ENCODE results near the gene GJD3. TPM values are rescaled to one million over a fixed set of nuclear protein-coding genes. Genes with fewer than 3 reads are reported as not detected.
A peak's percentile ranks its signal among the peaks of the same experiment; 100 is the strongest.

Gene GJD3
- total RNA-seq, 1 experiment from 2014 or later, result not detected

DNA sequence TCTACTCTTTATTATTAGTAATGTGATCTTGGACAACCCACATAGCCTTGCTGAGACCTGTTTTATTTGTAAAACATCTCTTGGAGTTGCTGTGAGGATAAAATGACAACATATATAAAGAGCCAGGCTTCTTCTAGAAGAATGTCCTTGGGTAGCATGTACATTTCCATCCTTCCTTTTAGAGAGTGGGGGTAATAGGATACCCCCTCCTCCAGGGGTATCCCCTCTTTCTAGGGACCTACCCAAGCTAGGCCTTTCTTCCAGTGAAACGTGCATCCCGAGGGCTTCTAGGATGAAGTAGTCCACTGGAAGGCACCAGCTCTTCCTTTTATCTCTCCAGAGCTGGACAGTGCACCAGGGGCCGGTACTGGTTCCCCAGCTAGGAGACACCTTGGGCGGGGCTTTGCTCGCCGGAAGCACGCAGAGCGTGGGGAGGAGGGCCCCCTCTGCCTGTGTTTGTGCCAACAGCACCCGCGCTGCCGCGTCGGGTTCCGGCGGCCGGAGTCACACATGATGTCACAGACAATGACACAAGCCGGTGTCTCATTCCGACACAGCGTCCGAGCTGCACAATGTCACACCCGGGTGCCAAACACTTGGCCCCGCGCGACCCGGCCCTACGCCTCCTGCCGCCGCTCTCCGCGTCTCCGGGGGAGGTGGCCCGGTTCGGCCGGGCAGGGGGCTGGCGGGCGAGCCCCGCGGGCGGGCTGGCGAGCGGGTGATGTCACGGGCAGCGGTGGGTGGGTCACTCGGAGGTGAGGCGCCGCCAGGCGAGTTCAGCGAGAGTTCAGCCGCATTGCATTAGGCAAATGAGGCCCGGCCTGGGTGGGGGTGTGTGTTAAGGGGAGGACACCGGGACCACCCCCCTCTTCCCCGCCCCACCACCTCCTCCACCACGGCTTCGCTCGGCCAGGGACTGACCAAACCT lies 23.4 kb downstream of the GJD3 start:
- no peak for DNase-seq (ENCODE audit: low spot score)

DNA sequence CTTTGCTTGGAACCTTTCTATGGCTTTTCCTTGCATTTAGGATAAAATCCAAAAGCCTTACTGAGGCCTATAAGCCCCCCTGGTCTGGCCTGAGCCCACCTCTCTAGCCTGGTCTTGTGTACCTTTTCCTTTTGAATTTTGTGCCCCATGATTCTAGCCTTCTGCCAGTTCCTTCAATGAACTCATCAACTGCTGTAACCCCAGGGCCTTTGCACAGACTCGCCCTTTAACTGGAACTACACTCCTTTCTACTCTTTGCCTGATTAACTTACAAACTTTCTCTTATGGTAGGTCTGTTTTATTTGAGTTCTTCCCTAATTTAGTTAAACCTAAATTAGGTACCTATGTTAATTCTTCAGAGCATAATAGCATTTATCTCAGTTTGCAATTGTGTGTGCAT lies 24.2 kb downstream of the GJD3 start:
- no peak for DNase-seq (ENCODE audit: low spot score)

DNA sequence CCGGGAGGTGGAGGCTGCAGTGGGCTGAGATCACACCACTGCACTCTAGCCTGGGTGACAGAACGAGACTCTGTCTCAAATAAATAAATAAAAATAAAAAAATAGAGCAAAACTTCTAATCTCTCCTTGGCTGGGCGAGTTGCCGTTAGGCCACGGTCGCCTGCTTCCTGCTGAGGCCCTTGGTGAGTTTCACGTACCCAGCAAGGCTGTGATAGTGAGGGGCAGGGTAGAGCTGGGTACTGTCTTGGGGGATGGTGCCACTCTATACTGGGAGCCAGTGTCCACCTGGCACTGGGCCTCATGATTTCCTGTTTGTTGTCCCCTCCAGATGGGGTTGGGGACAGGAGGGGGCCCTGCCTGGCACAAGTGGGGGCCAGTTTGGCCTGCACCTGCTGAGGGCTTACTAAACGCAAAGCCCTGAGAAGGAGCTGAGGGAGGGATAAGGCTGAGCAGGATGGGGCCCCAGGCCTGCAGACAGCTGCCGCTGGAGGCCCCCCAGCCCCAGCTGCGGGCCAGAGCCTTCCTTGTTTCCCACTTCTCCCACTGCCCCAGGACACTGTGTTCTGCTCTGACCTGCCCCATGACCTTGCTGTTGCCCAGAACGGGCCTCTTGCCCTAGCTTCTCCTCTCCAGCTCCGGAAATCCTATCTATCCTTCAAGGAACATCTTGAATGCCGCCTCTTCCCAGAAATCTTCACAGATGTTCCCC lies 25.4 kb downstream of the GJD3 start:
- DNase-seq (ENCODE audit: low spot score), result no peak

DNA sequence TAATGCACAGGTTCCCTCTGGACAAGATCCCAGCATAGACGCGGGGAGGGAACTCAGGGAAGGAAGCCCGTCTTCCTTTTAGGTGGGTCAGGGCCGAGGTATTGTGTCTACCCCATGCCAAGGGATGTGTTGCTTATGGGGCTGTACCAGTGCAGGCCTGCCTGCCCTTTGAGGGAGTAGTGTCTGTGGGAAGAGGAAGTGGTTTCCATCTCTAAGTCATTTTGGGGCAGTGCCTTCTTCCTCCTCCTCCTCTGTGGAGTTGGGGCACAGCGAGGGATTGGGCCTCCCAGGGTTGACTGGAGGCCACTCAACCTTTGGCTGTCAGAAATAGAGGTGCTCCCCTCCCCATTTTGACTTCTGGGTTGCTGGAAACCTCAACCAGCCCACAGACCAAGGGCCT lies 26.5 kb downstream of the GJD3 start:
- DNase-seq (ENCODE audit: low spot score), result no peak

DNA sequence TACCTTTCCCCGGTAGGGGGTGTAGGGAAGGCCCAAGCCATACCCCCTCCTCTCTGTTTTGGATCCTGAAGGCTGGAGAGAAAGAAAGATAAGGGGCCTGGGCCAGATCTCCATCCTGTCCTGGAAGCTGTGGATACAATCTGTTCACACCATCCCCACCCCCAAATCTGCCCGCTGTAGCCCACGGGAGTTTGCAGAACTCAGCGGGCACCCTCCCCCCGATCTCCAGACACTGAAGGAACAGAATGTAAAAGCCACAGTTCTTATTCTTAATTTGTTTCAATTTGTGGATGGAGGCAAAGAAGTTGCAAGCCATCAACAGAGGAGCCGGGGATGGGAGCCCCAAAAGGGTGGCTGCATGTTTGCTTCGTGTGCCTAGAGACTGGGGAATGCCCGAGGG lies 27.2 kb downstream of the GJD3 start:
- no peak for DNase-seq (ENCODE audit: low spot score)

DNA sequence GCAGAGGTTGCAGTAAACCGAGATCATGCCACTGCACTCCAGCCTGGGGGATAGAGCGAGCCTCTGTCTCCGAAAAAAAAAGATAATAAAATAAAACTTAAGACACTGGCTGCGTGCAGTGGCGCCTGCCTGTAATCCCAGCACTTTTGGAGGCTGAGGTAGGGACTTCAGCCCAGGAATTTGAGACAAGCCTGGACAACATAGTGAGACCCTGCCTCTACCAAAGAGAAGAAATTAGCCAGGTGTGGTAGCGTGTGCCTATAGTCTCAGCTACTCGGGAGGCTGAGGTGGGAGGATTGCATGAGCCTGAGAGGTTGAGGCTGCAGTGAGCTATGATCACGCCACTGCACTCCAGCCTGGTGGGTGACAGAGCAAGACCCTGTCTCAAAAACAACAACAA lies 28.9 kb downstream of the GJD3 start:
- no peak for DNase-seq (ENCODE audit: low spot score)

DNA sequence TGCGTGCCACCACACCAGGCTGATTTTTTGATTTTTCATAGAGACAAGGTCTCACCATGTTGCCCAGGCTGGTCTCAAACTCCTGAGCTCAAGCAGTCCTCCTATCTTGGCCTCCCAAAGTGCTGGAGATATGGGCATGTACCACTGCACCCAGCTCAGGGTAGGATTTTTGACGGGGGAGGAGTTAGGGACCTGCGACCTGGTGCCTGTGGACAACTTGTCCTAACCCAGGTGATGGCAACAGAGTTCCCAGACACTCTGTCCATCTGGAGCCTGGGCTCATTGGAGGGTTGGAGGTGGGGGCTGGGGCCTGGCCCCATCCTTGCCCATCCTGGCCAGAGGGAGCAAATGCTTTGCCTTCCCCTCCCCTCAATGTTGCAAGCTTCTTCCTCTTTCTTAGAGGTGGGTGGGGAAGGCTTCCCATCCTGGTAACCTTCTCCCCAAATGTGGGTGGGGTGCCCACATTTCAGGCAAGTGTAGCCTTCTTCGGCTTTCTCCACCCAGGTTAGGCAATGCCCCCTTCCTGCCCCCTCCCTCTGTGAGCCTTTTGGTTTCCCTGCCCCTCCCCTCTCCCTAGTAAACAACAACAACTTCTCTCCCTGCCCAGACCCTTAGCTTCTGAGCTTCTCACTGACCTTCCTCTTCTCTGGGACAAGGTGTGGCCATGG lies 30.6 kb downstream of the GJD3 start:
- DNase-seq (ENCODE audit: low spot score), result no peak

DNA sequence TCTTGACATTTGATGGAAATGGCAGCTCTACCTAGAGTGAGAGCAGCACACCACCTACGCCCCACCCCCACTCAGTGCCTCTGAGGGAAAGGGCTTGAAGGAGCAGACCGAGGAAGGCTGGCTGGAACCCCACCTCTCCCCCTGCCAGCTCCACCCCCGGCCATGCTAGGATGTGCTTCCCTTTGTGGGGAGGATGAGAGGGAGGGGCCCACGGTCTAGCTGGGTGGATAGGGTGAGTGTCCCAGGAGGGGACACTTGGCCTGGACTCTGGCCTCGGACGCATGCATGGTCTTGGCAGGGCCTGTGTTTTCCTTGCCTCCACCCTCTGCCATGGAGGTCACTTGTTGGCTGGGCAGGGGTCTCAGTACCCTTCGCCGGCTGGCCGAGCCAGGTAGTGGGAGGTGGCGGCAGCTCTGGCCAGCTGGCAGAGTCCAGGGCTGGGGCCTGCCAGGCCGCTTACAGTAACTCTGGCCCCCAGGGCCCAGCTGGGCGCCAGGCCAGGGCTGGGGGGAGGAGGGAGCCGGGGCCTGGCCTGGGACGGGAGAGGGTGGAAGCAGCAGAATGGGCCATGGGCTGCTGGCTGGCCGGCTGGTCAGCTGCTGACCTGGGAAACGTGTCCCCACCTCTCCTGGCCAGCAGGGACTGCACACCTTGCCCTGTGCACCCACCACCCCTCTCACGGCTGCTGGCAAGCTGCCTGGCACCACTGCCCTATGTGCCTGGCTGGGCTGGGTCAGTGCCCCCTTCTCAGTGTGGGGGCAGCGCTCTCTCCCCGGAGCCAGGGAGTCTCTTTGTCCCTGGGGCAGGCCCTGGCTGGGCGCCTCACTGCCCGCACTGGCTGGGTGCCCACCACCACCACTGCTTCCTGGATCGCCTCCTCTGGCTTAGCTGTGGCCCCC lies 32.5 kb downstream of the GJD3 start:
- peak; percentile 85 for DNase-seq (ENCODE audit: low spot score)

DNA sequence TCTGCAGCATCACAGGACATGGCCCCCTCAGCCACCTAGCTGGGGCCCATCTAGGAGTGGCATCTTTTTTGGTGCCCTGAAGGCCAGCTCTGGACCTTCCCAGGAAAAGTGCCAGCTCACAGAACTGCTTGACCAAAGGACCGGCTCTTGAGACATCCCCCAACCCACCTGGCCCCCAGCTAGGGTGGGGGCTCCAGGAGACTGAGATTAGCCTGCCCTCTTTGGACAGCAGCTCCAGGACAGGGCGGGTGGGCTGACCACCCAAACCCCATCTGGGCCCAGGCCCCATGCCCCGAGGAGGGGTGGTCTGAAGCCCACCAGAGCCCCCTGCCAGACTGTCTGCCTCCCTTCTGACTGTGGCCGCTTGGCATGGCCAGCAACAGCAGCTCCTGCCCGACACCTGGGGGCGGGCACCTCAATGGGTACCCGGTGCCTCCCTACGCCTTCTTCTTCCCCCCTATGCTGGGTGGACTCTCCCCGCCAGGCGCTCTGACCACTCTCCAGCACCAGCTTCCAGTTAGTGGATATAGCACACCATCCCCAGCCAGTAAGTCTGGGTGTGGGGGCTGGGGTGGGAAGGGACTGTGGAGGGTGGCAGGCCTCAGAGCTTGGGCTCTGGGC lies 33.6 kb downstream of the GJD3 start:
- no peak for DNase-seq (ENCODE audit: low spot score)

DNA sequence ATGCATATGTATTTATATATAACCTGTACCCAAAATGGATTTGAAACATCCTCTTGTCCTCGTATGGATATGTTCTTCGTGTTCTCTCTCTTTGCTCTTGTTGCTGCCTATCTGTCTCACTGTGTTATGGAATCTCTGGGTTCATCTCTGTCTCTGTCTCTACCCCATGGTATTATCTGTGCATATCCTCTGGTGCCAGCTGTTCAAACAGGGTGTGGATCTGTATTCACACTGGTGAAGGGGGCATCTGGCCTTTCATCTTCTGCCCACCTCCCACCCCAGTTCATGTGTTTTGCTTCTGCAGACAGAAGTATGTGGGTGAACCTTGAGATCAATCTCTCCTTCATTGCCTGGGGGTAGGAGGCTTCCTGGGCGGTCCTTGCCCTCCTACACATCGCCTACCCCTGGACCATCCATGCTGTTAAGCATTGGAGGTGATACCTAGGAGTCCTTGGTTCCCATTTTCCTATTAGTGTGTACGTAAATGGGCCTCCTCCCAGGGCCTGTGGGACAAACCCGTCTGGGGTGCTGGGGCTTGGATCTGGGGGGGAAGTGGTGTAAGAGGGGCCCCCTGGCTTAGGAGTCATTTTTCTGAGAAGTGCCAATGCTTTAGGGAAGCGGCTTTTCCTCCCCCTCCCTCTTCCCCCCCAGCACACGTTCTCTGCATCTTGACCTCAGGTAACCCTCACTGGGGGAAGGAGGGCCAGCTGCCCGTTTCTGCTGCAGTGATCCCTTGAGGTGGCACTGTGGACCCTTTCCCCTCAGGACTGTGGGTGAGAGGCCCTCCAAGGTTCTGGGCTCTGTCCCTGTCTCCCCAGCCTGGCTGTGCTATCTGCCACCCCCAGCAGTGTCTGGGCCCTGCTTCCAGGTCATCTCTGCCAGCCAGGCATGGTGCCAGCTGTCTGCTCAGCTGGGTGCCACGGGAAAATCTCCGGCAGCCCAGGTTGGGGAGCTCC lies 34.4 kb downstream of the GJD3 start:
- peak; percentile 47 for DNase-seq (ENCODE audit: low spot score)

DNA sequence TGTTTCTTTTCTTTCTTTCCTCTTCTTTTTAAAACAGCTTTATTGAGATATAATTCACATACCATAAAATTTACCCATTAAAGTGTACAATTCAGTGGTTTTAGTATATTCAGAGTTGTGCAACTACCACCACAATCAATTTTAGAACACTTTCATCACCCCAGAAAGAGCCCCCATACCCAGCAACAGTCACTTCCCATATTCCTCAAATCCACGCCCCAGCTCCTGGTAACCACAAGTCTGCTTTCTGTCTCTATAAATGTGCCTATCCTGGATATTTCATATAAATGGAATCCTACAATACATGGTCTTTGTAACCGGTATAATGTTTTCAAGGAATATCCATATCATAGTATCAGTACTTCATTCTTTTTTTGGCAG lies 36.2 kb downstream of the GJD3 start:
- no peak for DNase-seq (ENCODE audit: low spot score)

DNA sequence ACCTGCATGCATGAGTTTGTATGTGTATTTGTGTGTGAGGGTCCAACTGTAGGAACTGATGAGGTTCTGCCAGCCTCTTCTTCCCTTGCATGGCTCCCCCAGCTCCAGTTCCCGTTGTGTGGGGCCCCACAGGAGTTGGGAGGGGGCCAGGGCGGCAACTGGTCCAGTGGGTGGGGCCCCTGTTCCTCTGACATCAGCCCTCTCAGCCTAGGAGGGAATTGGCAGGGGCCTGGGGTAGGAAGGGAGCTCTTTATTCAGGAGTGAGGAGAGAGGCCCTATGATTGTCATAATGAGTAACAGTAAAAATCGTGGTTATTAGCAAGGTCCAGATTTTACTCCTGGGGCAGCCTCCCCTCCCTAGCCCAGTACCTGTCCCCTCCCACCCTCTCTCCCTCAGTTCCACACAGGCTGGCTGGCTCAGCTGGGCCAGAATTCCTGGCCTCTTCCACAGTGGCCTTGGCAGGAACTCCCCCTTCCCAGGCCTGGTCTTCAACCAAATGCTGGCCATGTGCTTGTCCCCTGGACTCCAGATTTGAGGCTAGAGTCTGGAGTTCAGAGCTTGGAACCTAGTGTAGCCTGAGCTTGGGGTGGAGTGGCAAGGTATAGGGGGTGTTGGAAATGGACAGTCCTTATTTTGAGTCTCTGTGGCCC lies 36.7 kb downstream of the GJD3 start:
- DNase-seq (ENCODE audit: low spot score), result no peak

DNA sequence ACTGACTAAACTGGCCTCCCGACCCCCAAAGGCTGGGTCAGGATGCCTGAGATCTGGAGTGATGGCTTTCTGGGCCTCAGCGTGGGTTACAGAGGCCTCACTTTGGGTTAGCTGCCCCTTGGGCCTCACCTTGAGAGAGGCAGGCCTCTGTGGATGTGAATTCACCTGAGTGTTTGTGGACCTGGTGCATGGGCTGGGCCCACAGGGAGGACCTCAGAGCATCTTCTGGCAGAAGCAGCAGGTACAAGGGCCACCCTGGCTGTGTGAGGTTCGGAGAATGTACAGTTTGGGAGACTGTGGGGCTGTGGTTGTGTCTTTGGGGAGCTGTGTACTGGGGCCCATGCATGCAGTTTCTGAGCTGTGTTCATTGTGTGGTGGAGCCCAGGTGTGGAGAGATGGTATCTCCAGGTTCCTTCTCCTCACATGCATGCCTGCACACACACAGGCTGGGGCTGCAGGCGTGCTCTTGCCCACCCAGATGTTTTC lies 37.2 kb downstream of the GJD3 start:
- no peak for DNase-seq (ENCODE audit: low spot score)

DNA sequence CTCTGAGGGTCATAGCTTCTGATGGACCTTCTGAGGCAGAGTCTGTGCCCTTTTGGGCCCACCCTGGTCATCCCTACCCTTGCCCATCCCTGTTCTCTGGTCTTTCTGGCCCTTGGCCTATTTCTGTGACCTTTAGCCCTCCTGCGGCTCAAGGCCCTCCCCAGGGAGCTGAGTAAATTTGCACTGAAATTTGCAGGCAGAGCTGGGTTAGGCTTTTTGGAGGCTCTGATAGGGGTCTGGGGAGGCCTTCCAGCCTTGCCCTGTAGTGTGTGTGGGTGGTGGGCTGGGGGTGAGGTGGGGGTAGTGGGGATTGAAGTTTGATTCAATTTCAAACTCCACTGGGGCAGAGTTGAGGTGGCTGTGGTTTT lies 37.7 kb downstream of the GJD3 start:
- DNase-seq (ENCODE audit: low spot score), result no peak

DNA sequence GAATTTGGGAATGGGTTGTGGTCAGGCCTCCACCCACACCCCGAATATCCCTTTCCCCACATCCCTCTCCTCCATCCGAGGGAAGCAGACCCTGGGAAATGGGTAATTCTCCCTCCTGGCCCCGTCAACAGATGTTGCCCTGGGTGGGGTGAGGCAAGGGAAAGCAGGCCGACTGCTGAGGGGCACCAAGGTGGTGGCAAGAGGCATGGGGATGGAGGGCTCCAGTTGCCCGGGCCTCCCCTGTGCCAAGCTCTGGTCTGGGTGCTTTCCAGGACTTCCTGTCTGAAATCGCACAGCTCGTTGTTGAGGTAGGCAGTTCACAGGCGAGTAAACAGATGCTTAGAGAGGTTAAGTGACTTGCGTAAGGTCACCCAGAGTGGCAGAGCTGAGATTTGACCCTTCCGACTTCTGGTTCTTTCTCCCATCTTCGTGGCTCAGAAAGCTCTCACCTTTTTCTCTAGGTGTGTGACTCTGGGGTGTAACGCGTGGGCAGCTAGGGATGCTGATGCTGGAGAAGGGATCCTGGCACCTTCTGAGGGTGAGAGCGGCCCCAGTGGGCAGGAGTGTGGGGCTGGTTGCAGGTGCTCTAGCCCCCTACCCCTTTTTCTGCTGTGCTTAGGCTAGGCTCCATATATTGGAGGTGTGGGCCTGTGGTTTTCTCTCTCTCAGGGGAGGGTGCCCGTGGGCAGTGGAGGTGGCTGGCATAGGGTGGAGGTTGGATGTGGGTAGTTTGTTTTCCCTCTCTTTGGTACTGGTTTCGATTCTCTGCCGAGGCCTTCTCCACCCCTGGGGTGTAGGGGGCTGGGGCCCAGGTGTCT lies 38.3 kb downstream of the GJD3 start:
- no peak for DNase-seq (ENCODE audit: low spot score)

DNA sequence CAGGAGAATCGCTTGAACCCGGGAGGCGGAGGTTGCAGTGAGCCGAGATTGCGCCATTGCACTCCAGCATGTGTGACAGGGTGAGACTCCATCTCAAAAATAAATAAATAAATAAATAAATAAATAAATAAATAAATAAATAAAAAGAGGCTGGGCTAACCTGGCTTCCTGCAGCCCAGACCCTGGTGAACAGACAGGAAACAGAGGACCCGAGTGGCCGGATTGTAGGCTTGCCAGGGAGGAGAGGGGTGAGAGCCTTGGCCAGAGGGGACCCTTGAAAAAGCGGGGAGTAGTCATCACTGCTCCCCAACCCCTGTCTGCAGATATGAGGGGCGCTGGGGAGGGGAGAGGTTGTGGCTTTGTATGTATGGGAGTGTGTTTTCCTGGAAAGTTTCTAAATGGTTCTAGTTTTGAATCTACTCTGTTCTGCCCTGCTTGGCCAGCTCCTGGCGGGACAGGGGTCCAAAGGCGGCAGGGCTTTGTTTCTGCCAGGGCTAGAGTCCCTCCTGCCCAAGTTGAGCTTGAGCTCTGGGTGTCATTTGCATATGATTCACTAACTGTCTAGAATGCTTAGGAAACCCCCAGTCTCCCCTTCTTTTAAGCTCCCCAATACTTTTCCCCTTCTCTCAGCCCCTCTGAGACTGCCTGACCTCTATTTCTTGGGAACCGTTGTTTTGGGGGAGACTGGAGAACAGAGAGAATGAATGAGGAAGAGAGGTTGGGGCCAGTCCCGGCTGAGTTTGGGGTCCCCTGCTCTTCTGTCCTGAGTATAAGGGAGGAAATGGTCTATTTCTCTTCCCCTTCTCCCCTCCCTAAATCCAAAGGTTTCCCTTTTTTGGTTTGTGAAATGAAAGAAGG lies 39.2 kb downstream of the GJD3 start:
- DNase-seq (ENCODE audit: low spot score), result no peak

Measured in A172 (cell line).